ENCODE data around the gene SPTBN1.

SPTBN1 gene

DNA sequence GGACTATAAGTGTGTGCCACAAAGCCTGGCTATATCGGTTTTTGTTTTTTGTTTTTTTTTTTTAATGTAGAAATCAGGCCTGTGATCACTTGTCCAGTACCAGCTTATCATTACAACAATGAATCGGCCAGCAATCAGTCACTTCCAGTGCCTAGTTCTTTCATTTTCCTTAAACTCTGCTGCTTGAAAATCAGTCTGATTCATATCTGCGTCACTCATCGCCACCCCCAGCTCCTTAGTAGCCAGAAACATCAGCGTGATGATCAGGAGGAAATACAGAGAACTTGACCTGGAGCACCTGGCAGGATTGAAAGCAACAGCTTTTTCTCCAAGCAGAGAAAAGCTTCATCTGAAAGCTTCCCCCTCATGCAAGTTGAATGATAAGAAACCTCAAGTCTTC, 75.4 kb downstream of the SPTBN1 start:
- FAIRE-seq = no peak

DNA sequence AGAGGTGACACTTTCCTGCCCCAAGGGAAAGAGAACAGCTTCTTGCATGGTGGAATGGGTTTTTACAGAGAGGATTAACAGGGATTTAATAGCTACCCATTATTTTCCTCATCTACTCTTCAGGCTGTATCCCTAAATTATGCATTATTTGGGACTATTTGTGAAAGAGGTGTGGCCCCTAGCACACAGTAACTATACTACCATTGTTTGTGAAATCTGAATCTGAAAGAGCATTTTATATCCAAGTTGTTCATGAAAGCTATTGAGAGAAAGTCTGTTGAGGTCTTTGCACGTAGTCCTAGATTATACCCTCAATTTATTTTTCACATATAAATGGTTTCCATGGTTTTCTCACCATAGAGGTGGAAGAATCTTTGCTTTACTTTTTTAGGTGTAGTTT, 78.1 kb downstream of the SPTBN1 start:
- FAIRE-seq = no peak

DNA sequence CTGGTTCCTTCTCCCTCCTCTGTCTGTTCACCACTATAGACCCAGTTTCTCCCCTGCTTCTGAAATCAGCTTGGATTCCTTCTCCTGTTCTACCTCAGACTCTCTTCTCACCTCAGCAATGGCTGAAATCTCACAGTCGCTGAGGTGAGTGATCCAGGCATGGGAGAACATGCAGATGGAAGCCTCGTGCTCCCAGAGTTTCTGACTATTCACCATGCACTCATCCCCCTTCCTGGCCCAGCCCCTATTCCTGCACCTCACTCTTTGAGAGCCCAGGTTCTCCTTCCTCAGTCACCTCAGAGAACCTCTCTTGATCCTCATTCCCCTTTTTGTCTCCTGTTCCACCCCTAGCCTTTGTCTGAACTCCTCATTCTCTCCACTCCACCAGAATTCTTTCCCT, 78.5 kb downstream of the SPTBN1 start:
- FAIRE-seq = no peak

GRCh38 chr2:54535599-54536195, 79.6 kb downstream of the SPTBN1 start:
- FAIRE-seq = no peak

GRCh38 chr2:54536720-54537119, 80.6 kb downstream of the SPTBN1 start:
- no peak for FAIRE-seq

GRCh38 chr2:54538537-54538936, 82.4 kb downstream of the SPTBN1 start:
- no peak for FAIRE-seq

DNA sequence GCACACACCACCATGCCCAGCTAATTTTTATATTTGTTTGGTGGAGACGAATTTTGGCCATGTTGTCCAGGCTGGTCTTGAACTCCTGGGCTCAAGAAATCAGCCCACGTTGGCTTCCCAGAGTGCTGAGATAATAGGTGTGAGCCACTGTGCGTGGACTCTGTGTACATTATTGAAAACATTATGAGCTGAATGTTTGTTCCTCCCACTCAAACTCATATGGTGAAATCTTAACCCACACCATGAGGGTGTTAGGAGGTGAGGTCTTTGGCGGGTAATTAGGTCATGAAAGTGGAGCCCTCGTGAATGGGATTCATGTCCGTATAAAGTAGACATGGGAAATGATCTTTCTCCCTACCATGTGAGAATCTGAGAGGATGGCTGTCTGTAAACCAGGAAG, 83.6 kb downstream of the SPTBN1 start:
- FAIRE-seq = no peak

- no peak for FAIRE-seq
These were observed 84.1 kb downstream of the SPTBN1 start for GRCh38 chr2:54540194-54540593.

- no peak for FAIRE-seq
These were observed 85.9 kb downstream of the SPTBN1 start for GRCh38 chr2:54541995-54542394.

DNA sequence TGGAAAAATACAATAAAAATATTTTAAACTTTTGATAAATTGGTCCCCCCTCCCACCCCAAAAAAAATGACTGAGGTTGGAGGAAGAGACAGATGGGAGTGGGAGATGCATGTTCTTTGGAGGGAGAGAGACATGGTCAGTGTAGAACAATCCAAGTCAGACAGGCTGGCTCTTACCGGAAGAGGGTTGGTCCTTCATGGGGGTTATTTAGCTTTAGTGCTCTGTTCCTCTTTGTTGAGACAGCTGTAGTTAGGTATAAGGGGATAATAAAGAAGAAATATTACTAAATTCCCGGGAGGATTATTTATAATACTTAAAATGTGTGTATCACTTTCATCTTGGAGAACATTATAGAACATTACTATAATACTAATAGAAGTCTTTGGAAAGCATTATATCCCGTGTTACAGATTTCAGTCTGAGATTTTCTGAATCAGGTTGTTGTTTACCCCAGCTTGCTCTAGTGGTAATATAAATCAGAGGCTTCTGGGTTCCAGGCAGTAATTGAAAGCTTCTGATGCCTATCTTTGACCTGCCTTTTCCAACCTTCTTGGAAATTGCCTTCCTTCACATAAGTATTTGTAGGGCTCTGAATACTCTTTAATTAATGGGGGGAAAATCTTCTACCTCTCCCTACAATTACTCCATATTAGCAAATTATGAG, 87.7 kb downstream of the SPTBN1 start:
- no peak for FAIRE-seq

DNA sequence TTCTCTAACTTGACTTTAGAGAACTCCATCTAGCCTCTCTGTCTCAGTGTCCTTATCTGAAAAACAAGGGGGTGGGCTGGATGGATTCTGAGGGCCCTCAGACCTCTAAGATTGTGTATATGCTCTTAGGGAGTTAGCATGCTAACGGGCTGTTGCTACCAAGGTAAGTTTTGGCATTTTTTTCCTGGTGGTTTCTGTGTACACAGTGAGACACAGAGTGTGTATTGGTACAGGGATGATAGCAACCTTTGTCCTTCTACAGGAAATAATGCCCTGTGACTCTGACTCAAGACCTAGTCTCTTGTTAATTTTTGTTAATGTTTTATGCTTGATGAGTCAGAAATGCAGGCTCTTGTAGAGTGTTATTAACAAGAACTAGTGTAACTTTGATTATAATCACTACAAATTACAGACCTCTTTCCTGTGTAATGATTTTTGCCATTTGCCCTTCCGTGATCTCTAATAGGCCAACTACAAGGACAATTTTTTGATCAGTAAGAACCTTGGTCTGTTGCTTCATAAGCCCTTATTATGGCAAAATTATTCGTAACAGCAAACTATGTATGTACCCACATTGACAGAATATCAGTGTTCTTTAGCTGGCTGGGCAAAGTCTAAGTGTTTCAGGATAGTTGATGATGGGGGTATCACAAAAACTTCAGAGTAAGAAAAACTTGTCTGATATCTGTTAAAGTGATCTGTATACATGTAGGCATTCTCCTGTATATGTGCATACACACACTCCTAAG, 89.7 kb downstream of the SPTBN1 start:
- FAIRE-seq = no peak

GRCh38 chr2:54546518-54546917, 90.4 kb downstream of the SPTBN1 start:
- FAIRE-seq = no peak

DNA sequence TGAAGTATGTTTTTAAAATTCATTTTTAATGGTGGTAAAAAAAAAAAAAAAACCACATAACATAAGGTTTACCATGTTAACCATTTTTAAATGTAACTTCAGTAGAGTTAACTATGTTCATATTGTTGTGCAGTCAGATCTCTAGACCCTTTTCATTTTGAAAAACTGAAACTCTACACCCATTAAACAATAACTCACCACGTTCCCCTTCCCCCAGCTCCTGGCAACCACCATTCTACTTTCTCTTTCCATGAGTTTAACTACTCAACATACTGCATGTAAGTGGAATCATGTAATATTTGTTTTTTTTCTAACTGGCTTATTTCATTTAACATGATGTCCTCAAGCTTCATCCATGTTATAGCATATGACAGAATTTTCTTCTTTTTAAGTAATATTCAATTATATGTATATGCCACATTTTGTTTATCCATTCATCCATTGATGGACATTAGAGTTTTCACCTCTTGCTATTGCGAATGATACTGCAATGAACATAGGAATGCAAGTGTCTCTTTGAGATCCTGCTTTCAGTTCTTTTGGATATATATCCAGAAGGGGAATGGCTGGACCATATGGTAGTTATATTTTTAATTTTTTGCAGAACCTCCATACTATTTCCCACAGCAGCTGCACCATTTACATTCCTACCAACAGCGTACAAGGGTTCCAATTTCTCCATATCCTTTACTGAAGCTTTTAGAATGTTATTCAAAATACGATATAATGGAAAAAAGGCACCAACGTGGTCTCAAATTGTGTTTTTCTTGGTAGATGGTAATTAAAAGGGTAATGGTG, 91.0 kb downstream of the SPTBN1 start:
- FAIRE-seq = no peak

- FAIRE-seq = no peak
These were observed 93.3 kb downstream of the SPTBN1 start for GRCh38 chr2:54549430-54549829.

- no peak for FAIRE-seq
These were observed 93.9 kb downstream of the SPTBN1 start for GRCh38 chr2:54549917-54550518.

DNA sequence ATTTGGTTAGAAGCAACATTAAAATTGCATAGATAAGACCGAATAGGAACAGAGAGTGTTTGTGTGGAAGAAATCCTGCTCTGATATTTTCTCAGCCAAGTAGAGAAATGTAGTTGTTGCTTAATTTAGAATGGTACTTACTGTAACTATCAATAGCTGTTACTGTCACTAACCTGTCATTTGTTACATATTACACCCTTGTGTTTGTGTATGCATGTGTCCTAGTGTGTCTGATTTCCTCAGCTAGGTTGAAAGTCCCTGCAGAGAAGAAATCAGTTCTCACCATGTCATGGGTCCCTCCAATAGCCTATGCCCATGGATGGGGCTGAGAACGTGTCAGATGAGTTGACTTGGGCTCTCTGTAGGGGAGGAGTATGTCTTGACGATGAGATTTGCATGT, 94.4 kb downstream of the SPTBN1 start:
- FAIRE-seq = no peak

- FAIRE-seq = no peak
These were observed 95.1 kb downstream of the SPTBN1 start for GRCh38 chr2:54551123-54551756.

GRCh38 chr2:54553075-54553474, 96.9 kb downstream of the SPTBN1 start:
- no peak for FAIRE-seq

DNA sequence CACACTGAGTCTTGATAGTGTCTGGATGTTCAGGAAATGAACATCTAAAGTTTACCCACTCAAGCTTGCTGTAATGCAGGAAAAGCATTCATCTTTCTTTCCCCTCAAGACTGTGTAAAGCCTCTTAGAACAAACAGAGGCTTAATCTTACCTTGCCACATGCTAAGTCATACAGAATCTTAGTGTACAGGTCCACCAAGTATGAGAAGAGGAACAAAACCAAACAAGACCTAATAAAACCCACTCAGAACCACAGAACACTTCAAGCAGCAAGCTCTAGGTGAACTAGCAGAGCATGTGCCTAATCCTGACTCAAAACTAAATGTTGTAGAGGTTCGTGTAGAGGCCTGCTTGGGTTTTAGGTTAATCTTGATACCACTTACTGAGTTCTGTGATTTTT, 97.6 kb downstream of the SPTBN1 start:
- no peak for FAIRE-seq

DNA sequence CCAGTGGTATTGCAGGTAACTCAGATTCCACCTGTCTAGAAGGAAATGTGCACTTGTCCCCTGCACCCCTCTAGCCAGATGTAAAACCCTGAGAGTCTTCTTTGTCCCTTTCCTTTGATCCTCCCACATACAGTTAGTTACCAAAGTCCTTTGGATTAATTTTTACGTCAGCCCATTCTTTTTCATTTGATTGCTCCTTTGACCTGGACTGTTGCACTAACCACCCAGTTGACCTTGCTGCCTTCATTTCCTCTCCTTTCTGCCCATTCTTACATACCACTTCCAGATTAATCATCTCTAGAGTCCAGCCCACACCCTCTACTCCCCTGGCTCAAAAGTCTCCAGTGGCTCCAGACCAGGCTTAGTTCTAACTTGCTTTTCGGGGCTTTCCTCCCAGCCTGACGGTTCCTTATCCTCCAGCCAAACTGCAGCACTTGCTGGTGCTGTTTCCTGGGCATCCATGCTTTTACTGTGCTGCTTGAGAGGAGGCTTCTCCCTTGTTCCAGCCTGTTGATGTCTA, 99.3 kb downstream of the SPTBN1 start:
- FAIRE-seq = no peak

DNA sequence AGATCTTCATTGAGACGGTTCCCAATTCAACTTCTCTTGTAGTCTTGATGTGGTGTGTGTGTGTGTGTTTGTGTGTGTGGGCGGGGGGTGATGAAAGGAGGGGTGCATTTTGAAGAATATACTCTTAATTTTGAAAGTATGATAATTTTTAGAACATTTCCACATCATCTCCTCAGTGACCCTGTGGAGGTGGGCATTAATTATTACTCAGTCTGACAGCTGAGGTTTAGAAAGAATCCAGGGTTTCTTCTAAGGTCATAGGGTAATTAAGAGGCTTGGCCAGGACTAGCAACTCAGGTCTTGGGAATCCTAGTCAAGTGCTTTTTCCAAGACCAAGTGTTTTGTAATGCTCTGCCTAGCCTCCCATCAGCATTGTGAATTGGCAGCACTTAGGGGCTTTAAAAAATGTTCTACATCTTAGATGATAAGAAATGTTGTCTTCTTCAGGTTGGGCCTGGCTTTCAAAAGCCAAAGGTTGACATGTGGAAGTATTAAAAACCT, 100.5 kb downstream of the SPTBN1 start:
- no peak for FAIRE-seq

- FAIRE-seq = no peak
These were observed 101.1 kb downstream of the SPTBN1 start for GRCh38 chr2:54557211-54557600.
